ENCODE results near the gene PSD2.

PSD2 gene

DNA sequence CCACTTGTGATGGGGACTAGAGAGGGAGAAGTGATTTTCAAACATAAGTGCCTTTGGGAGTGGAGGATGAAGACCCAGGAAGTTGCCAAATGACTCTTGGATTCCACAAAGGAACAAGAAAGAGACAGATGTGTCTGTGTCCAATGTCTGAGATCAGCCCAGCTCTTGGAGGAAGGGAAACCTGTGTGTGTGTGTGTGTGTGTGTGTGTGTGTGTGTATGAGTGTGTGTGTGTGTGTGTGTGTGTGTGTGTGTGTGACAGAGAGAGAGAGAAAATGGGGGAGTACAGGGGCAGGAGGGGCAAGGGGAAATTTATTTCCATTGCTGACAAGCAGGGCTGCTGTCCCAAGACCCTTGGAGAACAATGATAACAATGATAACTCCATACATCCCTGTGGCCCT, 72.0 kb downstream of the PSD2 start:
- TF ChIP-seq, protein P1, sequence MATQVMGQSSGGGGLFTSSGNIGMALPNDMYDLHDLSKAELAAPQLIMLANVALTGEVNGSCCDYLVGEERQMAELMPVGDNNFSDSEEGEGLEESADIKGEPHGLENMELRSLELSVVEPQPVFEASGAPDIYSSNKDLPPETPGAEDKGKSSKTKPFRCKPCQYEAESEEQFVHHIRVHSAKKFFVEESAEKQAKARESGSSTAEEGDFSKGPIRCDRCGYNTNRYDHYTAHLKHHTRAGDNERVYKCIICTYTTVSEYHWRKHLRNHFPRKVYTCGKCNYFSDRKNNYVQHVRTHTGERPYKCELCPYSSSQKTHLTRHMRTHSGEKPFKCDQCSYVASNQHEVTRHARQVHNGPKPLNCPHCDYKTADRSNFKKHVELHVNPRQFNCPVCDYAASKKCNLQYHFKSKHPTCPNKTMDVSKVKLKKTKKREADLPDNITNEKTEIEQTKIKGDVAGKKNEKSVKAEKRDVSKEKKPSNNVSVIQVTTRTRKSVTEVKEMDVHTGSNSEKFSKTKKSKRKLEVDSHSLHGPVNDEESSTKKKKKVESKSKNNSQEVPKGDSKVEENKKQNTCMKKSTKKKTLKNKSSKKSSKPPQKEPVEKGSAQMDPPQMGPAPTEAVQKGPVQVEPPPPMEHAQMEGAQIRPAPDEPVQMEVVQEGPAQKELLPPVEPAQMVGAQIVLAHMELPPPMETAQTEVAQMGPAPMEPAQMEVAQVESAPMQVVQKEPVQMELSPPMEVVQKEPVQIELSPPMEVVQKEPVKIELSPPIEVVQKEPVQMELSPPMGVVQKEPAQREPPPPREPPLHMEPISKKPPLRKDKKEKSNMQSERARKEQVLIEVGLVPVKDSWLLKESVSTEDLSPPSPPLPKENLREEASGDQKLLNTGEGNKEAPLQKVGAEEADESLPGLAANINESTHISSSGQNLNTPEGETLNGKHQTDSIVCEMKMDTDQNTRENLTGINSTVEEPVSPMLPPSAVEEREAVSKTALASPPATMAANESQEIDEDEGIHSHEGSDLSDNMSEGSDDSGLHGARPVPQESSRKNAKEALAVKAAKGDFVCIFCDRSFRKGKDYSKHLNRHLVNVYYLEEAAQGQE (IDR thresholded peaks at IDR 0.05; ENCODE audit: insufficient read depth in 1 of 2, low read depth in 2 of 2, low read length in 2 of 2), result no peak
- TF ChIP-seq SIN3A (IDR thresholded peaks at IDR 0.05; ENCODE audit: borderline replicate concordance, insufficient read depth, low read length) (no peak), POLR2AphosphoS5 (IDR thresholded peaks at IDR 0.05; ENCODE audit: low read depth, low read length) (no peak), FOXP2 (optimal IDR thresholded peaks at IDR 0.05; ENCODE audit: borderline replicate concordance, extremely low read depth, extremely low read length, insufficient read depth) (no peak), TAF1 (IDR thresholded peaks at IDR 0.05; ENCODE audit: borderline replicate concordance, insufficient read depth, low read length) (no peak)

DNA sequence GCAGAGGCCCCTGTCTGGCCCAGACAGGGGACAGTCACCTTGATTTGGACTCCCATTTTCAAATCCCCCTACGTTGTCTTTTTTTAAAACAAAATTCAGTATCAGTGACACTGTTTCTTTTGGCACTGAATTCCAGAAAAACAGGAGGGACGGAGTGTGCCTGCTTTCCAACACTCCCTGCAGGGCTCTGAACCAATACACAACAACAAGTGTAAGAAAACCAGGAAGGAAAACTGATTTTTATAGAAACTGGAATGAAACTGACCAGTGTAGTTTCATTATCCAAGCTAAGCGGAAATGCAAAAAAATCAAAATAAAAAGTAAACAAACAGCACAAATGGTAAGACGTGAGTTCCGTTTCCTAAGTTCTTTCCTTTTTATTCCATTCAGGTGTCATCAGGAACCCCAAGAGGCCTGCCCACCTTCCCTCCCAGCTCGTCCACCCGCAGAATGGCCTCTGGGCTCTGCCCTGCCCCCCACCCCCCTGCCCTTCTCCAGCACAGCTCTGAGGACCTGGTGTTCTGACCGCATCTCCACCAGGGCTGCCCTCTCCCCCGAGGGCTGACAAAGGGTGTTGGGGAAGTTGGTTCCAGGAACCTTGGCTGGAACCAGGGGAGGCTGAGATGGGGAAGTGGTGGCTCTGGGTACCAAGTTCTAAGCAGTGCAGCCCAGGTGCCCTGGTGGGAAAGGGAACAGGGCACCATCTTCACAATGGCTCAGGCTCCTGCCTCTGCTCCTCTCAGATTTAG, 73.6 kb downstream of the PSD2 start:
- TF ChIP-seq TAF1 (IDR thresholded peaks at IDR 0.05; ENCODE audit: borderline replicate concordance, insufficient read depth, low read length) (no peak), FOXP2 (optimal IDR thresholded peaks at IDR 0.05; ENCODE audit: borderline replicate concordance, extremely low read depth, extremely low read length, insufficient read depth) (no peak), POLR2AphosphoS5 (IDR thresholded peaks at IDR 0.05; ENCODE audit: low read depth, low read length) (no peak), SIN3A (IDR thresholded peaks at IDR 0.05; ENCODE audit: borderline replicate concordance, insufficient read depth, low read length) (no peak)
- TF ChIP-seq, protein P1 (IDR thresholded peaks at IDR 0.05; ENCODE audit: insufficient read depth in 1 of 2, low read depth in 2 of 2, low read length in 2 of 2), result no peak

DNA sequence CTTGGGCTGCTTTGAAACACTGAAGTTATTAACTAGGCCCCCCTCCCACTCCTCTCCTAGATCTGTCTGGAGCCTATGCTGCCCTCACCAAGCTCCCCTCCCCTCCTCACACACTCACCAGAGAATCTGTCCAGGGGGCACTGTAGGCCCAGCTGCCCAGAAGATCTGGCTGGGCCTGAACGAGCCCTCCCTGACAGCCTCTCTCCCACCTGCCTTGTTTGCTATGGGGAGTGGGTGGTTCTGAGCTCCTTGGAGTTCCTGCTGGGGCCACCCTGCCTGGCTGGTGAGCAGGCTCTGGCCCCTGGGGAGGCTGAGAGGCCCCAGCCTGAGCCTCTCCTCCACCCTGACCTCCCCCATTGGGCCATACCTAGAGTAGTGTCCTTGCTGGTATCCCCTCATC, 75.1 kb downstream of the PSD2 start:
- no peak for TF ChIP-seq FOXP2 (optimal IDR thresholded peaks at IDR 0.05; ENCODE audit: borderline replicate concordance, extremely low read depth, extremely low read length, insufficient read depth)
- TF ChIP-seq, protein P1 (IDR thresholded peaks at IDR 0.05; ENCODE audit: insufficient read depth in 1 of 2, low read depth in 2 of 2, low read length in 2 of 2), result no peak
- no peak for TF ChIP-seq POLR2AphosphoS5 (IDR thresholded peaks at IDR 0.05; ENCODE audit: low read depth, low read length)
- TF ChIP-seq SIN3A (IDR thresholded peaks at IDR 0.05; ENCODE audit: borderline replicate concordance, insufficient read depth, low read length), result no peak
- TF ChIP-seq TAF1 (IDR thresholded peaks at IDR 0.05; ENCODE audit: borderline replicate concordance, insufficient read depth, low read length), result no peak

DNA sequence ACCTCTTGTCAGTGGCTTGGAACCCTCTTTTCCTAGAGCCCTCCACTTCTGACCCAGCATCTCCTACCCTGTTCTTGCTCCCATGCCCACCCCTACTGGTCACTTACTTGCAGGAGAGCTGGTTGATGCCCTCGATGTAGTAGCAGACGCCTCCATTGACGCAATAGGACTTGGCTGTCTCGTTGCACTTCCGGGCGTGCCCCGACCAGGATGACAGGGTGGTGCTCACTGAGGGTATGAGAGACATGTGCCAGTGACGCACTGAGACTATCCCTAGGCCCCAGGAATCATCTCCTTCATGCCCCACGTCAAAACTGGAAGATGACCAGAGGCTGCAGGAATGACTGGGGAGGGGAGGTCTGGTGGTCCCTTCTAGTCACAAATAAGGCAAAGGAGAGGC, 76.0 kb downstream of the PSD2 start:
- no peak for TF ChIP-seq TAF1 (IDR thresholded peaks at IDR 0.05; ENCODE audit: borderline replicate concordance, insufficient read depth, low read length)
- TF ChIP-seq POLR2AphosphoS5 (IDR thresholded peaks at IDR 0.05; ENCODE audit: low read depth, low read length), result no peak
- TF ChIP-seq FOXP2 (optimal IDR thresholded peaks at IDR 0.05; ENCODE audit: borderline replicate concordance, extremely low read depth, extremely low read length, insufficient read depth), result no peak

DNA sequence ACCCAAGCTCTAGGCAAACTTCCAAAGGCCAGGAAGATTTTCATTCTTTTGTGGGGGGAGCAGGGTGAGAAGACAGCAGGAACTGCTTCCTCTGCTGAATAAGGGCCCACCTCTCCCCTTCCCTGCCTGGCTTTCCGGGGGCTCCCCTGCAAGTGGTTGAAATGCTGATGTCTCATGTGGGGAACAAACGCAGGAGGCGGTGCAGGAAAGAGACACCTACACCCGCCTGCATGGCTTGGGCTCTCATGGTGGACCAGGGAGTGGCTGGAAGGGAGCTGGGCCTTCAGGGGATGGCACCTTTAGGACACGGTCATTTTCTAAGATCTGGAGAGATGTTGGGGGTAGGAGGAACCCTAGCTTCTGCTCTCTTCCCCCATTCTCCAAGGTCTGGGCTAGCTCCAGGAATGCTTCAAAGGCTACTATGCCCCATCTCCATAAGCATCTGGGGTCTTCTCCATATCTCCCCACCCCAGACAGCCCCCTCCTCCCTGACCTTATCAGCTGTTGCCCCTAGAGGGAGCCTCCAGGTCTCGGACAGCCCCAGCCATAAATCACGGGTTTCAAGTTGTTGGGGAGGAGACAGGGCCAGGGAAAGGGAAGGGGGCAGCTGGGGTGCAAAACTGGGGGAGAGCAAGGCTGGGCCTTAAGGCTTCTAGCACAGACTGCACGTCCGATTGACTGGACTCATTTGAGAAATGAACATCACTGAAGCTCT, 76.6 kb downstream of the PSD2 start:
- TF ChIP-seq, protein P1 (IDR thresholded peaks at IDR 0.05; ENCODE audit: insufficient read depth in 1 of 2, low read depth in 2 of 2, low read length in 2 of 2), result no peak
